Endothelial cell of umbilical vein (primary cell): ENCODE results near the gene PCGF3. TPM values are rescaled to one million over a fixed set of nuclear protein-coding genes. Genes with fewer than 3 reads are reported as not detected.
"Not testable (repeated sequence)": the region's sequence is repeated elsewhere in the genome, so short reads cannot be mapped to it uniquely, and the experiment has no call there.

Experiments
- BruUV-seq: library from RNA; stranded (reverse); fragments of 400-500 nt; replicated peaks from 2 replicates; lab custom pipeline; 2021; lab: Mats Ljungman, UMichigan
- CTCF ChIA-PET: fragments of 300-600, 350-600 bp; sonication (Branson Sonifier 250); formaldehyde crosslinking; loops from one replicate; lab custom pipeline; 2021; ENCODE audit warnings: antibody characterized with exemption, inconsistent platforms; lab: Charles Lee
- POLR2A ChIA-PET: fragments of 300-600, 350-600 bp; sonication (Branson Sonifier 250); formaldehyde crosslinking; loops from one replicate; lab custom pipeline; 2021; ENCODE audit warnings: antibody characterized with exemption, inconsistent platforms; lab: Charles Lee
- DNase-seq: peaks from one replicate; pipeline ENCODE4 v3.0.0-alpha.2; 2011; ENCODE audit warnings: low read depth, low spot score
- FAIRE-seq: peaks from 2 replicates; lab custom pipeline; 2011; peaks lifted over from hg19 to GRCh38; lab: Jason Lieb, UNC
- H2AFZ ChIP-seq: 2 replicates; pipeline ENCODE4 v1.6.0; 2012; ENCODE audit warnings: low read depth, low read length, control low read depth, inconsistent platforms
- H3K27ac ChIP-seq: 2 replicates; pipeline ENCODE4 v1.5.1; 2011; ENCODE audit warnings: low read depth, mild to moderate bottlenecking, control low read depth, low read length, moderate library complexity; ENCODE audit not compliant: insufficient read depth
- H3K27me3 ChIP-seq, 2 experiments: 2 replicates each; pipeline versions ENCODE4 v1.6.0 to v1.6.1; 2011; ENCODE audit warnings: low read length in 2 of 2, mixed read lengths in 1 of 2; ENCODE audit not compliant: control insufficient read depth in 2 of 2, insufficient read depth in 2 of 2
- H3K36me3 ChIP-seq, 2 experiments: 2 replicates in 1 of 2; 3 replicates in 1 of 2; pipeline ENCODE4 v1.5.1; 2011; ENCODE audit warnings: low read length in 2 of 2, mild to moderate bottlenecking in 1 of 2, moderate library complexity in 1 of 2; ENCODE audit not compliant: control insufficient read depth in 2 of 2, insufficient read depth in 2 of 2; ENCODE audit errors: extremely low read depth in 1 of 2
- H3K4me1 ChIP-seq: 3 replicates; pipeline ENCODE4 v1.5.1; 2011; ENCODE audit warnings: mild to moderate bottlenecking, low read length; ENCODE audit not compliant: control insufficient read depth, insufficient read depth; ENCODE audit errors: extremely low read depth
- H3K4me2 ChIP-seq: 2 replicates; pipeline ENCODE4 v1.6.1; 2011; ENCODE audit warnings: low read length, control low read depth, mixed read lengths; ENCODE audit not compliant: insufficient read depth
- H3K4me3 ChIP-seq, 3 experiments: fragments of 200-600 bp in 1 of 3; sonication (generic), shearing (Covaris generic) in 1 of 3; replicated peaks in 1 of 3; 2 replicates each; pipeline ENCODE4 v1.5.1; 2011 to 2016; ENCODE audit warnings: control low read depth in 3 of 3, low read length in 3 of 3, mild to moderate bottlenecking in 2 of 3, inconsistent platforms in 1 of 3, low read depth in 1 of 3, moderate library complexity in 1 of 3; ENCODE audit not compliant: insufficient read depth in 1 of 3
- H3K79me2 ChIP-seq: 2 replicates; pipeline ENCODE4 v1.6.0; 2012; ENCODE audit warnings: low read length, inconsistent platforms; ENCODE audit not compliant: control insufficient read depth, insufficient read depth
- H3K9ac ChIP-seq: replicated peaks from 2 replicates; pipeline ENCODE3; 2011; ENCODE audit warnings: low read length, control low read depth; ENCODE audit not compliant: insufficient read depth; ENCODE audit errors: extremely low read depth
- H3K9me1 ChIP-seq: replicated peaks from 3 replicates; pipeline ENCODE4 v1.6.0; 2011; ENCODE audit warnings: mild to moderate bottlenecking, low read length; ENCODE audit not compliant: control insufficient read depth, insufficient read depth; ENCODE audit errors: extremely low read depth
- H3K9me3 ChIP-seq: replicated peaks from 2 replicates; pipeline ENCODE4 v1.5.1; 2012; ENCODE audit warnings: low read length, inconsistent platforms; ENCODE audit not compliant: control insufficient read depth, insufficient read depth
- H4K20me1 ChIP-seq: replicated peaks from 2 replicates; pipeline ENCODE3; 2011; ENCODE audit warnings: mild to moderate bottlenecking, low read length; ENCODE audit not compliant: control insufficient read depth, insufficient read depth; ENCODE audit errors: extremely low read depth
- EZH2 ChIP-seq: IDR thresholded peaks from 2 replicates; pipeline ENCODE4 v1.6.1; 2012; ENCODE audit warnings: borderline replicate concordance, low read depth, mild to moderate bottlenecking, moderate library complexity, low read length, inconsistent platforms; ENCODE audit not compliant: severe bottlenecking
- MYC ChIP-seq: IDR thresholded peaks from one replicate; pipeline ENCODE4 v1.6.1; 2011; ENCODE audit warnings: mild to moderate bottlenecking, low read depth, low read length
- dilution Hi-C: fragments of 300-500 bp; cut with MboI; formaldehyde crosslinking; loops from one replicate; pipeline ENCODE4 v1.15.0; 2019; ENCODE audit warnings: low sequenced_read_pairs; ENCODE audit not compliant: extremely low pct_ligation_motif_present
- intact Hi-C: fragments of 100-400 bp; cut with micrococcal nuclease; formaldehyde crosslinking; loops from one replicate; pipeline ENCODE4 v1.10.0; 2022
- polyA plus RNA-seq, 4 experiments: library from polyadenylated mRNA; depleted of rRNA in 3 of 4; stranded (reverse) in 3 of 4; unstranded in 1 of 4; fragments of >200 nt; gene quantifications; 2 replicates each; pipeline versions ENCODE4 v1.2.1 to v1.2.3, GENCODE V29; 2011 to 2012; ENCODE audit warnings: missing spikeins in 1 of 4
- total RNA-seq: library from RNA; stranded (reverse); gene quantifications from 2 replicates; pipeline ENCODE4 v1.2.3, GENCODE V29; 2021
- TF ChIP-seq, protein P1 (sequence below), 2 donors: IDR thresholded peaks; 1 replicate in 1 of 2; 2 replicates in 1 of 2; pipeline ENCODE4 v1.5.1; 2011; ENCODE audit warnings: low read length in 2 of 2, mild to moderate bottlenecking in 2 of 2, moderate library complexity in 2 of 2, control low read depth in 1 of 2, inconsistent platforms in 1 of 2, low read depth in 1 of 2; ENCODE audit not compliant: insufficient read depth in 1 of 2; ENCODE audit errors: extremely low read depth in 1 of 2

The PCGF3 gene
- total and polyA plus RNA-seq, 2 donors (not counting 3 experiments of a cell fraction or from before 2014, with no cell fraction given), result 70.2 to 91.8 TPM

DNA sequence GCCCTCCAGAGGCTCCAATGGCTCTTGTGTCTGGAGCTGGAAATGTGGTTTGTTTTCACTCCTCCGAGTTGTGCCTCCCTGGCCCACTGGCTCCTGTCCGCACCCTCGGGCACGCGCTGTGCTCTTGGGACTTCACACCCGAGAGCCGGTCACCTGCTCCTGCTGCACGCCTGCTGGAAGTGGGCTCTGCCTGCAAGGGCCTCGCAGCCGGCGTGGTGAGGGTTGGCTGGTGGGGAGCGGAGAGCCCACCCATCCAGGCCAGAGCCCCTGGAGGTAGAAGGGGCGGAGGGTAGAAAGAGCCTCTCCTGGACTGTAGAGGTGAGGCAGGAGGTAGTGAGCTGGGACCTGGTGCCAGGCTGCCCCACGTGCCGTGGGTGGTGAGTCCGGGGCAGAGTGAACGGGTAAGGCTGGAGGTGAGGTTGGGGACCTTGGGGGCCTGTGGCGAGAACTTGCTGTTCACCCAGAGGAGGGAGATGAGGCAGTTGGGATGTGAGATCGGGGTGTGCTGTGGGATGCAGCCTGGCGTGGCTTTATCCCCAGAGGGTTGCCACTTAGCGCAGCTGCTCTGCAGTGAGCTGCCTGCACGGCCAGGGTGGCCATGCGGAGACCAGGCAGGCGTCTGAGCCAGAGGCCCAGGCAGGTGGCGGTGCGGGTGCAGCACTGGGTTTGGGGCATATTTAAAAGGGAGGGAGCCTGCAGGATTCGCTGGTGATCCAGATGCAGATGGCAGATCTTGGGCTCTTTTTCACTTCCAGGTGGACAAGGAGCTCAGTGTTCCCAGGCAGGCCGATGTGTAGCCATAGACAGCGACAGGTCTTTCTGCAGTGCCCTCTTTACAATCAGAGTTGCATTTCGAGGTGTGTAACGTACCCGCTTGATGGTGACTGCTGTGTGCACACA lies 48.8 kb downstream of the PCGF3 start:
- Histone ChIP-seq H3K9me1 (no peaks in the 10 kb centered on the region), H3K4me2 (no peak overlapping the region), H3K27me3 (no peaks in the 10 kb centered on the region), H3K9ac (no peak overlapping the region), H3K9me3 (no peaks in the 10 kb centered on the region), H3K4me1 (peaks cover 11% of the 10 kb centered on the region), H3K27ac (no peak overlapping the region), H2AFZ (no peak overlapping the region), H3K79me2 (peaks cover 15% of the 10 kb centered on the region), H3K36me3 (peaks cover 3 to 26% of the 10 kb centered on the region in 2 experiments), H4K20me1 (no peaks in the 10 kb centered on the region), H3K4me3 (no peak overlapping the region)
- no peak for FAIRE-seq
- POLR2A ChIA-PET, result no interaction called here
- DNase-seq, result no peak
- dilution Hi-C loops (no loop called here), intact Hi-C loops (no loop called here)
- TF ChIP-seq MYC (no peak), EZH2 (no peak)
- TF ChIP-seq, protein P1, sequence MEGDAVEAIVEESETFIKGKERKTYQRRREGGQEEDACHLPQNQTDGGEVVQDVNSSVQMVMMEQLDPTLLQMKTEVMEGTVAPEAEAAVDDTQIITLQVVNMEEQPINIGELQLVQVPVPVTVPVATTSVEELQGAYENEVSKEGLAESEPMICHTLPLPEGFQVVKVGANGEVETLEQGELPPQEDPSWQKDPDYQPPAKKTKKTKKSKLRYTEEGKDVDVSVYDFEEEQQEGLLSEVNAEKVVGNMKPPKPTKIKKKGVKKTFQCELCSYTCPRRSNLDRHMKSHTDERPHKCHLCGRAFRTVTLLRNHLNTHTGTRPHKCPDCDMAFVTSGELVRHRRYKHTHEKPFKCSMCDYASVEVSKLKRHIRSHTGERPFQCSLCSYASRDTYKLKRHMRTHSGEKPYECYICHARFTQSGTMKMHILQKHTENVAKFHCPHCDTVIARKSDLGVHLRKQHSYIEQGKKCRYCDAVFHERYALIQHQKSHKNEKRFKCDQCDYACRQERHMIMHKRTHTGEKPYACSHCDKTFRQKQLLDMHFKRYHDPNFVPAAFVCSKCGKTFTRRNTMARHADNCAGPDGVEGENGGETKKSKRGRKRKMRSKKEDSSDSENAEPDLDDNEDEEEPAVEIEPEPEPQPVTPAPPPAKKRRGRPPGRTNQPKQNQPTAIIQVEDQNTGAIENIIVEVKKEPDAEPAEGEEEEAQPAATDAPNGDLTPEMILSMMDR (IDR thresholded peaks at IDR 0.05; ENCODE audit: extremely low read depth in 1 of 2, insufficient read depth in 1 of 2, low read depth in 1 of 2, low read length in 2 of 2), result no peak
- CTCF ChIA-PET, result interaction anchor here (1.0 to 2.1 kb wide), 1 partner anchor 12 kb away, joined by 4 to 11 read pairs; no protein-coding TSS in a partner anchor
- BruUV-seq, result no TSS peak

DNA sequence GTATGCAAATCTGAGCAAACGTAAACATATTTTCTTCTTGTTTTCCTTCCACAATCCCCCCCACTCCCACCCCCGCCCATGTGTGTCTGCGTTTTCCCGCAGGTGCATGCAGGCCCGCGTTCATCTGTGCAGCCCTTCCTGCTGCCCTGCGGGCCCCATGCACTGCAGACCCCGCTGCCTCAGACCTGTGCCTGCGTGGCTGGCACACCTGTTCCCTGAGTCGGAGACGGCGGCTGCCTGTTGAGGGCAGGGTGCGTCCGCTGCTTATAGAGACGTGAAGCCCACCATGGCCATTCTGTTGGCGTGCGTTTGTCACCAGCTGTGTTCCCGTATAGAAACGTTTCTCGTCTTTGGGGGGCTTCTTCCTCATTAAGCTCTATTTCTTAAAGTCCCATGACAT lies 51.5 kb downstream of the PCGF3 start:
- Histone ChIP-seq H3K27ac (no peak overlapping the region), H3K36me3 (peaks cover 6 to 32% of the 10 kb centered on the region in 2 experiments), H3K4me2 (no peak overlapping the region), H3K9me3 (no peaks in the 10 kb centered on the region), H3K27me3 (no peaks in the 10 kb centered on the region), H3K4me1 (peaks cover 4% of the 10 kb centered on the region), H3K4me3 (no peak overlapping the region), H4K20me1 (no peaks in the 10 kb centered on the region), H2AFZ (no peak overlapping the region), H3K9me1 (no peaks in the 10 kb centered on the region), H3K79me2 (peaks cover 2% of the 10 kb centered on the region), H3K9ac (no peak overlapping the region)
- no TSS peak for BruUV-seq
- dilution Hi-C loops, result no loop called here
- no peak for TF ChIP-seq EZH2
- ChIA-PET POLR2A (no interaction called here), CTCF (interaction anchor here (0.6 to 2.1 kb wide), 2 partner anchors 14 to 15 kb away, joined by 3 to 10 read pairs; no protein-coding TSS in a partner anchor)
- DNase-seq, result no peak
- FAIRE-seq, result no peak
- intact Hi-C loops, result no loop called here

DNA sequence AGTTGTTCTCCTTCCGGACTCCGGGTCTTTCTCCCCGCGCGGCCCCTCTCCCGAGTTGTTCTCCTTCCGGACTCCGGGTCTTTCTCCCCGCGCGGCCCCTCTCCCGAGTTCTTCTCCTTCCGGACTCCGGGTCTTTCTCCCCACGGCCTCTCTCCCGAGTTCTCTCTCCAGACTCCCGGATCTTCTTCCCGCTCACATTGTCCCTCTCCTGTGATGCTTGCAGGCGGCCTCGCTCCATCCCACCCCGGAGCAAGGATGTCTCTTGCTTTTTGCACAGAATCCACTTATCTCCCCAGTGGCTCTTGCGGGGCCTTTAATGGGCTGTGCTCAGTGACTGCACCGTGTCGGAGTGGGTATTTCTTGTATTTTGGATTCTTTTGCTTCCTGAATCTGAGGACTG lies 54.2 kb downstream of the PCGF3 start:
- CTCF ChIA-PET, H3K27ac ChIP-seq, H2AFZ ChIP-seq, POLR2A ChIA-PET, BruUV-seq, H3K4me2 ChIP-seq, H3K79me2 ChIP-seq, H3K9me1 ChIP-seq, H3K9me3 ChIP-seq, H3K9ac ChIP-seq, FAIRE-seq, DNase-seq, H3K27me3 ChIP-seq, H4K20me1 ChIP-seq, intact Hi-C loops, dilution Hi-C loops, H3K4me1 ChIP-seq, H3K4me3 ChIP-seq: not testable (repeated sequence)
- peaks cover 9 to 35% of the 10 kb centered on the region in 2 experiments for H3K36me3 ChIP-seq
